Mesangial cell (primary cell): ENCODE results near the gene BEX1. TPM values are rescaled to one million over a fixed set of nuclear protein-coding genes. Genes with fewer than 3 reads are reported as not detected.

Source experiments
- total RNA-seq: library from RNA; depleted of rRNA; stranded (reverse); fragments of >200 nt; gene quantifications from 2 replicates; pipeline ENCODE4 v1.2.3, GENCODE V29; 2015

BEX1 gene
- total RNA-seq, result 0.63 and 1.5 TPM in 2 replicates

GRCh38 chrX:103063918-103064434 is at the start of gene BEX1:
Gene BEX1, minus strand, starts transcription at chrX:103064171. Its CDS starts 897 bp downstream, at chrX:103063274.

GRCh38 chrX:103092942-103093341 is 29.0 kb upstream of the BEX1 start, which contains the start of gene NXF3:
Gene NXF3, minus strand, starts transcription at chrX:103093143. Its CDS starts 120 bp downstream, at chrX:103093023.

Other genes with a start within 250 kb of the BEX1 start
- 0.51 TPM in 1 of 2 replicates, not detected in the other for gene RAB40AL, start 126.9 kb downstream of the BEX1 start, total RNA-seq
- gene NXF3, start 29.0 kb upstream of the BEX1 start, total RNA-seq, result not detected in 2 replicates
- 20.5 and 32.2 TPM in 2 replicates for gene BEX4, start 150.9 kb upstream of the BEX1 start, total RNA-seq
- 40.7 and 45.3 TPM in 2 replicates for gene TCEAL8, start 191.0 kb upstream of the BEX1 start, total RNA-seq
- gene TCEAL5, start 212.6 kb upstream of the BEX1 start, total RNA-seq, result not detected in 2 replicates
- gene BEX2, start 246.8 kb upstream of the BEX1 start, total RNA-seq, result 6.0 and 19.6 TPM in 2 replicates